Measurements from ENCODE around the gene OMD. TPM values are rescaled to one million over a fixed set of nuclear protein-coding genes. Genes with fewer than 3 reads are reported as not detected.

The OMD gene
- total RNA-seq, 6 donors from 2014 or later, result 0.67 to 8.1 (median 4.7) TPM

DNA sequence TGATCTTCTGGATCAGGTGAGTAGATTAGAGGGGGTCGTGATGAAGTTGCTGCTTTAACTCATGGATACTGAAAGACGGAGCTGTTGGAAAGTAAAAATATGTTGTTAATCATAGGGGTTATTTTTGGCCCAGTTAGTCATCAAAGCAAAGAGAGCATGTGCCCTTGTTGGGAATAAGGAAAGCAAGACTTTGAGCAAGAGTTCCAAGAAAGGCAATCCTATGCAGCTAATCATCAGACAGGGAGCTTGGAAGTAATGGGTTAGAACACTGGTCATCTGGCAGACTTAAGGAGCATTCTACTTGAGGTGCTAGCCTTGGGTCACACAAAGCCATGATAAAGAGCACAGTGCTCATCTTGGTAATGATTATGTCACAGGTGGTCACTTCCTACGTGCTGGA lies 39.7 kb upstream of the OMD start:
- no peaks in the 10 kb centered on the region for H3K9me3 ChIP-seq
- H3K36me3 ChIP-seq, result no peaks in the 10 kb centered on the region
- H3K4me3 ChIP-seq, result no peak overlapping the region
- TF ChIP-seq POLR2A (IDR thresholded peaks at IDR 0.05), result no peak
- TF ChIP-seq POLR2AphosphoS5 (IDR thresholded peaks at IDR 0.05), result no peak
- TF ChIP-seq, protein P1, sequence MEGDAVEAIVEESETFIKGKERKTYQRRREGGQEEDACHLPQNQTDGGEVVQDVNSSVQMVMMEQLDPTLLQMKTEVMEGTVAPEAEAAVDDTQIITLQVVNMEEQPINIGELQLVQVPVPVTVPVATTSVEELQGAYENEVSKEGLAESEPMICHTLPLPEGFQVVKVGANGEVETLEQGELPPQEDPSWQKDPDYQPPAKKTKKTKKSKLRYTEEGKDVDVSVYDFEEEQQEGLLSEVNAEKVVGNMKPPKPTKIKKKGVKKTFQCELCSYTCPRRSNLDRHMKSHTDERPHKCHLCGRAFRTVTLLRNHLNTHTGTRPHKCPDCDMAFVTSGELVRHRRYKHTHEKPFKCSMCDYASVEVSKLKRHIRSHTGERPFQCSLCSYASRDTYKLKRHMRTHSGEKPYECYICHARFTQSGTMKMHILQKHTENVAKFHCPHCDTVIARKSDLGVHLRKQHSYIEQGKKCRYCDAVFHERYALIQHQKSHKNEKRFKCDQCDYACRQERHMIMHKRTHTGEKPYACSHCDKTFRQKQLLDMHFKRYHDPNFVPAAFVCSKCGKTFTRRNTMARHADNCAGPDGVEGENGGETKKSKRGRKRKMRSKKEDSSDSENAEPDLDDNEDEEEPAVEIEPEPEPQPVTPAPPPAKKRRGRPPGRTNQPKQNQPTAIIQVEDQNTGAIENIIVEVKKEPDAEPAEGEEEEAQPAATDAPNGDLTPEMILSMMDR (IDR thresholded peaks at IDR 0.05), result no peak
- TF ChIP-seq EP300 (IDR thresholded peaks at IDR 0.05), result no peak
- H3K27ac ChIP-seq, result peak overlapping the region in 1 of 4 donors; percentile 20
- peak in 1 of 2 donors; percentile 36 for ATAC-seq (ENCODE audit: low FRiP score in 2 of 2)
- no peaks in the 10 kb centered on the region for H3K4me1 ChIP-seq
- 82 to 88% methylated on average over 3 of the region's 3 CpGs for whole genome bisulfite sequencing, 2 donors
- DNase-seq, result no peak
- no peaks in the 10 kb centered on the region for H3K27me3 ChIP-seq

DNA sequence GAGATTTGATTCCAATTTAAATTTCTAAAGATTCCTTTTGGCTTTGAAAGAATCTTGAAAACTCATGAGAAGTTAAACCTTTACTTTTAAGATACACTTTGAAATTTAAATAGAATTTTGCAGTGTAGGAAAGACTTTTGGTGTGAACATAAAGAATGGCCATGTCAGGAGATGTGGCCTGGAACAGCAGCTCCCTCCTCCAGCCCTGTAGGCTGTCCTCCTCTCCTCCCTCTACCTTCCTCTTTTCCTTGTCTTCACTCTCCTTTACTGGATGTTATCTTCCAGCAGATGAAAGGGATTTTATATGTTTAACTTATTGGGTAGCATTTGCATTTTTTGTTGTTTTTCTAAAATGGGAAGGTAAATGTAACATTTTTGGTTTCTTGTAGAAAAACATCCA lies 39.1 kb upstream of the OMD start:
- Histone ChIP-seq H3K27me3 (no peaks in the 10 kb centered on the region), H3K4me3 (no peak overlapping the region), H3K4me1 (no peaks in the 10 kb centered on the region), H3K9me3 (no peaks in the 10 kb centered on the region), H3K27ac (no peak overlapping the region), H3K36me3 (no peaks in the 10 kb centered on the region)
- no peak for TF ChIP-seq EP300 (IDR thresholded peaks at IDR 0.05)
- no peak for TF ChIP-seq POLR2A (IDR thresholded peaks at IDR 0.05)
- ATAC-seq (ENCODE audit: low FRiP score in 2 of 2) (no peak), DNase-seq (no peak)

DNA sequence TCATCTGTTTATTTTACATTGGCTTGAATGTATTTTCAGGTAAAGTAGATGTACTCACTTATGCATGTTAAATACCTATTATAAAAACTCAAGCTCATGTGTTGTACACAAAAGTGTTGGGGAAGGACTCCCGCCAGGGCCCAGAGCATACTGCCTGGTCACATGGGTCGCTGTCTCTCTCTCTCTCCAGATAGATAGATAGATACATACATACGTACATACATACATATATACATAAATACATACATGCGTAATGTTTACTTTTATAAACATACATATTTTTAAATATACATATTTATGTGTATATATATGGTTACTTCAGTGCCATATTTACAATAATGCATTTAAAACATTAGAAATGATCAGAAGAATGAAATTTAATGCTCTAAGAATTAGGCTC lies 33.3 kb upstream of the OMD start:
- 97% methylated on average over 4 of the region's 4 CpGs for WGBS, 2 donors
- Histone ChIP-seq H3K9me3 (no peaks in the 10 kb centered on the region), H3K36me3 (no peaks in the 10 kb centered on the region), H3K4me3 (no peak overlapping the region), H3K4me1 (no peaks in the 10 kb centered on the region), H3K27me3 (no peaks in the 10 kb centered on the region), H3K27ac (no peak overlapping the region)
- no peak for TF ChIP-seq POLR2AphosphoS5 (IDR thresholded peaks at IDR 0.05)
- TF ChIP-seq POLR2A (IDR thresholded peaks at IDR 0.05), result no peak
- TF ChIP-seq, protein P1 (IDR thresholded peaks at IDR 0.05), result no peak
- TF ChIP-seq EP300 (IDR thresholded peaks at IDR 0.05), result no peak
- ATAC-seq (ENCODE audit: low FRiP score in 2 of 2) (no peak), DNase-seq (no peak)

DNA sequence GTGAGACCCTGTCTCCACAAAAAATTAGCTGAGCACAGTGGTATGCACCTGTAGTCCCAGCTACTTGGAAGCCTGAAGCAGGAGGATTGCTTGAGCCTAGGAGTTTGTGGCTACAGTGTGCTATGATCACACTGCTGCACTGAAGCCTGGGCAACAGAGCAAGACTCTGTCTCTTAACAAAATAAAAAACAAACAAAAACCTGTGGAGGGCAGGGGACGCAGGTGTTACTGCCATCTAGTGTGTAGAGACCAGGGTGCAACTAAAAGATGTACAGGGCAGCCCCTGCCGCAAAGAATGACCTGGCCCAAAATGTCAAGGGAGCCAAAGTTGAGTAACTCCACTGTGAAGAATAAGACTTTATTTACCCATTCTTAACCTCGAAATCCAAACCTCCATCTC lies 30.9 kb upstream of the OMD start:
- Histone ChIP-seq H3K27me3 (no peaks in the 10 kb centered on the region), H3K9me3 (no peaks in the 10 kb centered on the region), H3K27ac (no peak overlapping the region), H3K4me1 (no peaks in the 10 kb centered on the region), H3K4me3 (no peak overlapping the region), H3K36me3 (no peaks in the 10 kb centered on the region)
- no peak for DNase-seq
- TF ChIP-seq, protein P1 (IDR thresholded peaks at IDR 0.05), result no peak
- no peak for TF ChIP-seq POLR2A (IDR thresholded peaks at IDR 0.05)
- no peak for TF ChIP-seq EP300 (IDR thresholded peaks at IDR 0.05)
- TF ChIP-seq POLR2AphosphoS5 (IDR thresholded peaks at IDR 0.05), result no peak
- WGBS, 2 donors, result 85% methylated on average over 3 of the region's 3 CpGs
- ATAC-seq (ENCODE audit: low FRiP score in 2 of 2), result no peak

DNA sequence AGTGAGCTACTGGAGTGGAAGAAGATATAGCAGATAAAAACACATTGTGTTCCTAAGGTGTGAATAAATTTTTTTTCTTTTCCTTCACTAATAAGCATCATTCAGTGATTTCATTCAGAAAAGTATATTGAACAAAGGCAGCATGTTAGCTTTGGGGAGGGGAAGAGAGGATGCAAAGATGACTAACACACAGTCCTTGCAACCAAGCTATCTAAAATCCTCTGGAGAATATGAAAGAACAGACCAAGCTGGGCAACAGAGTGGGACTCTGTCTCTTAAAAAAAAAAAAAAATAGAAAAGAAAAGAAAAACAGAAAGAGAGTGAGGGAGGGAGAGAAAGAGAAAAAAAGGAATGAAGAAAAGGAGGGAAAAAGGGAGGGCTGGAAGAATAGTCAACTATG lies 22.3 kb upstream of the OMD start:
- Histone ChIP-seq H3K27me3 (no peaks in the 10 kb centered on the region), H3K4me3 (no peak overlapping the region), H3K4me1 (no peaks in the 10 kb centered on the region), H3K36me3 (no peaks in the 10 kb centered on the region), H3K9me3 (no peaks in the 10 kb centered on the region), H3K27ac (no peak overlapping the region)
- no peak for DNase-seq
- no peak for TF ChIP-seq POLR2A (IDR thresholded peaks at IDR 0.05)
- TF ChIP-seq EP300 (IDR thresholded peaks at IDR 0.05), result no peak
- TF ChIP-seq, protein P1 (IDR thresholded peaks at IDR 0.05), result no peak
- no peak for TF ChIP-seq POLR2AphosphoS5 (IDR thresholded peaks at IDR 0.05)
- ATAC-seq (ENCODE audit: low FRiP score in 2 of 2), result no peak

Data from upper lobe of left lung (tissue), 6 donors.